OCI-LY7 (cell line): ENCODE measurements around the gene EVI5. TPM values are rescaled to one million over a fixed set of nuclear protein-coding genes. Genes with fewer than 3 reads are reported as not detected.

Experiments
- BruUV-seq: library from RNA; stranded (reverse); fragments of 400-500 nt; replicated peaks from 2 replicates; lab custom pipeline; 2021; lab: Mats Ljungman, UMichigan
- CTCF ChIA-PET: fragments of 300-600 bp; sonication (Branson Sonifier 250); formaldehyde crosslinking; loops from one replicate; lab custom pipeline; 2022; ENCODE audit warnings: antibody characterized with exemption; ENCODE audit not compliant: unreplicated experiment; lab: Charles Lee
- POLR2A ChIA-PET: fragments of 300-600 bp; sonication (Branson Sonifier 250); formaldehyde crosslinking; loops from one replicate; lab custom pipeline; 2022; ENCODE audit warnings: antibody characterized with exemption; lab: Charles Lee
- DNase-seq: peaks from one replicate; pipeline ENCODE4 v3.0.0-alpha.2; 2015; ENCODE audit warnings: low spot score
- H2AFZ ChIP-seq: fragments of 200-600 bp; sonication (generic), shearing (Covaris generic); 2 replicates; pipeline ENCODE4 v1.6.1; 2014; ENCODE audit warnings: mild to moderate bottlenecking, antibody characterized with exemption, low read length, moderate library complexity
- H3K27ac ChIP-seq: fragments of 200-600 bp; sonication (generic); 2 replicates; pipeline ENCODE4 v1.5.1; 2014; ENCODE audit warnings: mixed run types, low read depth, mild to moderate bottlenecking, moderate library complexity, low read length, inconsistent platforms; ENCODE audit not compliant: poor library complexity, severe bottlenecking
- H3K36me3 ChIP-seq: fragments of 200-600 bp; sonication (generic); 2 replicates; pipeline ENCODE4 v1.6.1; 2014; ENCODE audit warnings: mild to moderate bottlenecking, antibody characterized with exemption, low read length, moderate library complexity, mixed read lengths; ENCODE audit not compliant: insufficient read depth
- H3K4me1 ChIP-seq: fragments of 200-600 bp; sonication (generic); 2 replicates; pipeline ENCODE4 v1.5.1; 2014; ENCODE audit warnings: mild to moderate bottlenecking, low read length; ENCODE audit not compliant: insufficient read depth, poor library complexity, severe bottlenecking
- H3K4me2 ChIP-seq: fragments of 200-600 bp; sonication (generic); 2 replicates; pipeline ENCODE4 v1.6.1; 2014; ENCODE audit warnings: mild to moderate bottlenecking, low read length
- H3K4me3 ChIP-seq: fragments of 200-600 bp; sonication (generic); 2 replicates; pipeline ENCODE4 v1.5.1; 2014; ENCODE audit warnings: mild to moderate bottlenecking, low read depth, low read length; ENCODE audit not compliant: poor library complexity, severe bottlenecking
- H3K79me2 ChIP-seq: fragments of 200-600 bp; sonication (generic); 2 replicates; pipeline ENCODE4 v1.6.1; 2016; ENCODE audit warnings: low read depth, mild to moderate bottlenecking, low read length, moderate library complexity, mixed read lengths; ENCODE audit not compliant: insufficient read depth
- H3K9me2 ChIP-seq: fragments of 200-600 bp; sonication (generic); 2 replicates; pipeline ENCODE4 v1.6.1; 2016; ENCODE audit warnings: mild to moderate bottlenecking, low read length, mixed read lengths; ENCODE audit not compliant: insufficient read depth
- H3K9me3 ChIP-seq: fragments of 200-600 bp; sonication (generic); 2 replicates; pipeline ENCODE4 v1.6.1; 2014; ENCODE audit warnings: mild to moderate bottlenecking, mixed run types, low read length, mixed read lengths
- H4K20me1 ChIP-seq: fragments of 200-600 bp; sonication (generic); 2 replicates; pipeline ENCODE4 v1.6.1; 2014; ENCODE audit warnings: mild to moderate bottlenecking, antibody characterized with exemption, low read length, moderate library complexity, mixed read lengths; ENCODE audit not compliant: insufficient read depth
- CTCF ChIP-seq: fragments of 200-600 bp; sonication (generic); conservative IDR thresholded peaks from 2 replicates; pipeline ENCODE4 v1.5.1; 2014; ENCODE audit warnings: mild to moderate bottlenecking, antibody characterized with exemption, low read length, moderate library complexity, mixed read lengths
- EZH2phosphoT487 ChIP-seq: fragments of 200-600 bp; sonication (generic); IDR thresholded peaks from 2 replicates; pipeline ENCODE4 v1.6.1; 2018; ENCODE audit warnings: low read depth, borderline replicate concordance, mild to moderate bottlenecking, mixed run types, antibody characterized with exemption, low read length, moderate library complexity, mixed read lengths
- intact Hi-C: fragments of 100-400 bp; cut with micrococcal nuclease; formaldehyde crosslinking; loops from one replicate; pipeline ENCODE4 v1.10.0; 2022; ENCODE audit not compliant: unreplicated experiment
- total RNA-seq, 2 experiments: library from RNA; depleted of rRNA in 1 of 2; stranded (reverse); fragments of >200 nt in 1 of 2; shearing (Covaris generic) in 1 of 2; gene quantifications; 2 replicates each; pipeline ENCODE4 v1.2.3, GENCODE V29; 2014 to 2022

The EVI5 gene
- total RNA-seq, 2 experiments from 2014 or later: 15.1 to 27.8 TPM

- POLR2A ChIA-PET: no interaction called here
- Histone ChIP-seq H3K4me3 (peak within 1 kb of the TSS; percentile 65), H3K4me2 (peak within 1 kb of the TSS; percentile 98), H4K20me1 (no peaks in the 10 kb centered on the region), H3K27ac (no peak within 1 kb of the TSS), H3K4me1 (peaks cover 24% of the 10 kb centered on the region), H2AFZ (peak within 1 kb of the TSS; percentile 59), H3K79me2 (no peaks in the 10 kb centered on the region), H3K36me3 (no peaks in the 10 kb centered on the region), H3K9me2 (no peaks in the 10 kb centered on the region), H3K9me3 (no peaks in the 10 kb centered on the region)
- CTCF ChIA-PET: interaction anchor here (0.6 kb wide), 1 partner anchor 243 kb away, joined by 3 read pairs; no protein-coding TSS in a partner anchor
- no TSS peak for BruUV-seq
- no peak for DNase-seq
- intact Hi-C loops: no loop called here
- TF ChIP-seq EZH2phosphoT487: no peak
- TF ChIP-seq CTCF: no peak
Measured at GRCh38 chr1:92486251-92487077, 298.4 kb downstream of the EVI5 start, which contains the start of gene GFI1. Gene GFI1 (minus strand): TSS chr1:92486925. CDS start chr1:92483487, 3,438 bp downstream.

GRCh38 chr1:92485381-92486250, 299.3 kb downstream of the EVI5 start:
- ChIA-PET POLR2A (interaction anchor here (1.0 kb wide), 1 partner anchor 9 kb away, joined by 4 read pairs; no protein-coding TSS in a partner anchor), CTCF (interaction anchor here (0.6 kb wide), 1 partner anchor 243 kb away, joined by 3 read pairs; no protein-coding TSS in a partner anchor)
- H3K36me3 ChIP-seq: no peaks in the 10 kb centered on the region
- H3K4me1 ChIP-seq: peaks cover 24% of the 10 kb centered on the region
- peak; percentile 51 for DNase-seq
- H3K9me3 ChIP-seq: no peaks in the 10 kb centered on the region
- BruUV-seq: no TSS peak
- TF ChIP-seq CTCF: peak; percentile 61
- 0 out of 2 replicates have a peak, but pooled peaks have one; percentile 78 for TF ChIP-seq EZH2phosphoT487
- H3K79me2 ChIP-seq: no peaks in the 10 kb centered on the region
- H3K27ac ChIP-seq: no peak overlapping the region
- no peaks in the 10 kb centered on the region for H3K9me2 ChIP-seq
- peak overlapping the region; percentile 65 for H3K4me3 ChIP-seq
- H3K4me2 ChIP-seq: peak overlapping the region; percentile 98
- peak overlapping the region; percentile 59 for H2AFZ ChIP-seq
- intact Hi-C loops: no loop called here
- no peaks in the 10 kb centered on the region for H4K20me1 ChIP-seq
